ENCODE measurements around the gene GRIA1. TPM values are rescaled to one million over a fixed set of nuclear protein-coding genes. Genes with fewer than 3 reads are reported as not detected.
"Not testable (repeated sequence)": the region's sequence is repeated elsewhere in the genome, so short reads cannot be mapped to it uniquely, and the experiment has no call there.

The GRIA1 gene
- total and polyA plus RNA-seq, 2 of the 13 experiments (the other 11 are each of a cell fraction or from before 2014, with no cell fraction given): not detected

- Histone ChIP-seq H3K4me2 (ENCODE audit: low read depth, low read length) (no peak overlapping the region), H3K79me2 (ENCODE audit: insufficient read depth, low read length) (no peaks in the 10 kb centered on the region), H3K27me3 (ENCODE audit: control insufficient read depth in 1 of 2, insufficient read depth in 2 of 2, low read length in 2 of 2) (no peaks in the 10 kb centered on the region), H3K9me3 (ENCODE audit: low read length) (no peaks in the 10 kb centered on the region), H3K27ac (ENCODE audit: extremely low read length, insufficient read depth, low read length) (no peak overlapping the region), H3K36me3 (replicated peaks in 1 of 2; ENCODE audit: control insufficient read depth in 1 of 2, insufficient read depth in 2 of 2, low read length in 2 of 2) (no peaks in the 10 kb centered on the region), H2AFZ (ENCODE audit: low read length) (no peak overlapping the region), H3K4me1 (ENCODE audit: insufficient read depth, low read length) (no peaks in the 10 kb centered on the region), H4K20me1 (ENCODE audit: insufficient read depth, low read length) (no peaks in the 10 kb centered on the region), H3K9ac (ENCODE audit: insufficient read depth, low read depth, low read length) (no peak overlapping the region), H3K4me3 (replicated peaks in 1 of 3; ENCODE audit: insufficient read depth in 1 of 3, low read depth in 2 of 3, low read length in 3 of 3) (no peak overlapping the region)
- ATAC-seq (no peak), DNase-seq (ENCODE audit: low spot score) (no peak), FAIRE-seq (no peak)
- CTCF ChIA-PET (ENCODE audit: low intra/inter-chr PET ratio, low total read pairs): no interaction called here
- no TSS peak for BruUV-seq (replicated peaks)
- TF ChIP-seq ZNF761 (CRISPR knock-in tag; conservative IDR thresholded peaks at IDR 0.05) (no peak), KIAA2018 (CRISPR knock-in tag; IDR thresholded peaks at IDR 0.05; ENCODE audit: borderline replicate concordance) (no peak), ZNF713 (CRISPR knock-in tag; IDR thresholded peaks at IDR 0.05) (no peak)
- WGBS (ENCODE audit: low lambda C conversion rate): 4% methylated on average over 3 of the region's 4 CpGs
- in situ Hi-C loops (cut with HindIII; ENCODE audit: extremely low pct_ligation_motif_present, low pct_unique_long_range_greater_than_20kb): no loop called here
- POLR2A ChIA-PET: no interaction called here
- intact Hi-C loops (cut with micrococcal nuclease; ENCODE audit: unreplicated experiment): no loop called here
These were observed 345.5 kb downstream of the GRIA1 start for GRCh38 chr5:153835891-153836515.

GRCh38 chr5:153849303-153850113 lies 359.0 kb downstream of the GRIA1 start:
- H3K4me3 ChIP-seq (replicated peaks in 1 of 3; ENCODE audit: insufficient read depth in 1 of 3, low read depth in 2 of 3, low read length in 3 of 3); in situ Hi-C loops (cut with HindIII; ENCODE audit: extremely low pct_ligation_motif_present, low pct_unique_long_range_greater_than_20kb); intact Hi-C loops (cut with micrococcal nuclease; ENCODE audit: unreplicated experiment); ATAC-seq; CTCF ChIA-PET (ENCODE audit: low intra/inter-chr PET ratio, low total read pairs); BruUV-seq (replicated peaks); H3K9me3 ChIP-seq (ENCODE audit: low read length); H4K20me1 ChIP-seq (ENCODE audit: insufficient read depth, low read length); H3K4me1 ChIP-seq (ENCODE audit: insufficient read depth, low read length); FAIRE-seq; DNase-seq (ENCODE audit: low spot score); H3K36me3 ChIP-seq (replicated peaks in 1 of 2; ENCODE audit: control insufficient read depth in 1 of 2, insufficient read depth in 2 of 2, low read length in 2 of 2); POLR2A ChIA-PET; H3K4me2 ChIP-seq (ENCODE audit: low read depth, low read length); H2AFZ ChIP-seq (ENCODE audit: low read length); H3K27ac ChIP-seq (ENCODE audit: extremely low read length, insufficient read depth, low read length); H3K79me2 ChIP-seq (ENCODE audit: insufficient read depth, low read length); H3K27me3 ChIP-seq (ENCODE audit: control insufficient read depth in 1 of 2, insufficient read depth in 2 of 2, low read length in 2 of 2); H3K9ac ChIP-seq (ENCODE audit: insufficient read depth, low read depth, low read length): not testable (repeated sequence)
- WGBS (ENCODE audit: low lambda C conversion rate): 0% methylated on average over 6 of the region's 6 CpGs
